GM21423 (cell line): ENCODE data around the gene STARD13.

Experiments used
- ATAC-seq: cut with Tn5 transposase; IDR thresholded peaks from one replicate; pipeline ENCODE4 v1.9.1; 2021; ENCODE audit warnings: mild to moderate bottlenecking, moderate library complexity; ENCODE audit not compliant: unreplicated experiment

Gene STARD13

GRCh38 chr13:33101835-33102234 is 183.7 kb downstream of the STARD13 start:
- ATAC-seq: no peak

GRCh38 chr13:33100886-33101285 is 184.7 kb downstream of the STARD13 start:
- no peak for ATAC-seq

DNA sequence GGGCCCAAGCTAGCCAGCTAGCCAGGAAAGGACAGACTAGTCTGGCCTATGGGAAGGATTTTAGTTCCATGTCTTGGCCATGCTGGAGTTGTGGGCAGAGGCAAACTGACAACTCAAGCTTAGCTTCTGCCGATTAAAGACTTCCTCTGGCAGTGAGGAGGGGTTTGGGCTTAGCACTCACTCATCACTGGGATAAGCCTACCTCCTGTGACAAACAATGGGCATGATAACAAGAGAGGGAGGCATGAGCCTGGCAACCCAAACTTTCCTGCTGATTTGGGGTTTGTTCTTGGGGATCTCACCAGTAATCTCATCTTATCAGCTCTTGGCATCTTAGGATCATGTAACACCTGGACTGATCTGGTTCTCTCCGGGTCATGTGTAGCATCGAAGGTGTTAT is 185.7 kb downstream of the STARD13 start:
- no peak for ATAC-seq

- no peak for ATAC-seq
These were observed 188.5 kb downstream of the STARD13 start for GRCh38 chr13:33096886-33097605.

DNA sequence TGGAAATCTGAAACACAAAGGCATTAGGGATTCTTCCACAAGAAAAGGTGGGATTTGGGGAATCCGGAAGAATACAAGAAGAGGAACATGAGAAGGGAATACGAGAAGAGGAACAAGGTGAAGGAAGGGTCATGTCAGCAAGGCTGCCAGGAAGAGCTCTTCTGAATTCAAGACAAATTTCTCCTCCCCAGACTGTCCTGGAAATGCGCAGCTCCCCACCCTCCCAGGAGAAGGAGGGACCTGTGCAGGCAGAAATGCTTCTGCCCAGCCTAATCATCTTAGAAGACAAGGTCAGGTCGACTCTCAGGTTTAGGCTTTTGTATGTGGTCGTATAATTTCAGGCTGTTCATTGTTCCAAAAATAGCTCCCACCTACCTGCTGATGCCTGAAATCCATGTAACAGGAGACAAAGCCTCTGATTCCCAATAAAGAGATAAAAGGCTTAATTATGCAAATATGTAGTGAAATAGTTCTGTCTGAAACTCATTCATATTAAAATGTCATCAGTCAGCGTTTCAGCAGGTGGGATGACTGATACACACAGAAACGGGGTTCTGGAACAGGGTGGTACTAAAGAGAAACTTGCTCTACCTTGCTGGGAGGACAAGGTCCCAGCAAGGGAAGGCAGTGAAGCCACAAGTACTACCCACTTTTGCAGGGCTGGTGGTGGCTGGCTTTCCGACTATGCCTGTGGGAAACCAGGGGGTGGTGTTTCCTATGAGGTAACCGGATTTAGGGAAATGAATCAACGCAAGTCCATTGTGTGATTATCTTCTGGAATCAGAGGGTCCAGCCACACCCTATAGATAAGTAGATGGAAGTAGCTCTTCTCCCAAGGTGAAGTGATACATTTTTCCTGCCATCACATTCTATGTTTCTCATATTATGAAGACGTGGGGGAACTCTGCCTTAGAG is 193.2 kb downstream of the STARD13 start:
- no peak for ATAC-seq

- ATAC-seq: no peak
These were observed 194.2 kb downstream of the STARD13 start for GRCh38 chr13:33091415-33091774.

DNA sequence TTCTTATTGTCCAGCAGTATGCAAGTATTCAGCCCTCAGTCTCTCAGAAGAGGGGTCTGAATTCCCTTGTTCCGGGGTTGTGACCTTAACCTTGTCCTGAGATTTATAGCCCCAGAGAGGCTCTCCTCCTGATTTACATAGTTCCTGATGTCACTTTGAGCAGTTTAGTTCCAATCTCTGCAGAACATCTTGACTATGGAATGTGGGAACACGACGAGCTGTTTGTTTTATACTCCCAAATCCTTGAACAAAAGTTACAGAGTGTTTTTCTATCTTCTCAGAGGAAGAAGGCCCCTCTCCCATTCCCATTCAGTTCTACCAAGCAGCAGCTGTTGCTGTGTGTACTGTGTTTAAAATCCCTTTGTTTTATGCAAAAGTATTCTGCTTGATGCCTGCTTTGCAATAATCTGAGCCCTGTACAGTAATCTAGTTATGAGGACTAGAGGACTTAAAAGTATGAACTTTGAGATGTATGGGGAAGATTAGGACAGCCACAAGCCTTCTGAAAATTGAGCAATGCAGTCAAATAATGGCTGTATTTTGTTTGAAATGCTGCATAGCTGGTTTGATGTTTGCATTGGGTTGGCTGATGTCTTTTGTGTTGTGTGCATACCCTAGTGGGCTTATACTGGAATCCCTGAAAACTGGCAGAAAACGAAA is 194.7 kb downstream of the STARD13 start:
- no peak for ATAC-seq

- ATAC-seq: no peak
These were observed 196.2 kb downstream of the STARD13 start for GRCh38 chr13:33089311-33089710.

DNA sequence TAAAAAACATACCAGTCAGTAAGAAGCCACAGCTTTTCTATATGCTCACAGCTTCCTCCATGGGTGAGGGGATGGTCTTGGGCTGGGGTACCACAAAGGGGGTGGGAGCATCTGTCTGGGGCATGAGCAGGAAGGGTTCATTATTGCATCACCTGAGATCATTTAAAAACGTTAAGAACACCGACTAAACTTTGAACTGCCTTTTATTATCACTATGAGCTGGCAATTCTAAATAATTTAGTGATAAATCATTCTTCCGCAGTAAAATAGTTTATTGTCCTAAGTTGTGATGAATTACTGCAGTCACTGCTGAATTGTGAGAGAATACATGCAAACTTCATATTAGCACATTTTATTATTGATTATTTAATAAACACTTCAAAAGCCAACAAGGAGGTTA is 197.8 kb downstream of the STARD13 start:
- no peak for ATAC-seq

DNA sequence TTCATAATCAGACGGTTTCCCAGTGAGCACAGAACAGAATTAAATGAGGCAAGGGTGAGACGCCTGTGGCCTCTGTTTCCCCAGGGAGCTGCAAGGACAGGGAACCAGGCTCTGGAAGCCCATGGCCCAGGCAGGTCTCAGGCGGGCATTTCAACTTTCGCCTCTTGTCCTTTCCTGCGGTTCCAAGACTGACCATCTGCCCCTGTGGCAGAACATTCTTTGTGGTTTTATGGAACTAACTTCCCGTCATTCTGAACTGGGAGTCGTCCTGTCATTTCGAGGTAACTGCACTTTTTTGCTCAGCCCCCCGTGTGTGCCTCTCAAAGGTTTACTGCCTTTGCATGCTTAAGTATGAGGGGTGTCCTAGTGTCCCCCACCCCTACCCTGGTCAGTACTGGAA is 198.5 kb downstream of the STARD13 start:
- ATAC-seq: no peak

DNA sequence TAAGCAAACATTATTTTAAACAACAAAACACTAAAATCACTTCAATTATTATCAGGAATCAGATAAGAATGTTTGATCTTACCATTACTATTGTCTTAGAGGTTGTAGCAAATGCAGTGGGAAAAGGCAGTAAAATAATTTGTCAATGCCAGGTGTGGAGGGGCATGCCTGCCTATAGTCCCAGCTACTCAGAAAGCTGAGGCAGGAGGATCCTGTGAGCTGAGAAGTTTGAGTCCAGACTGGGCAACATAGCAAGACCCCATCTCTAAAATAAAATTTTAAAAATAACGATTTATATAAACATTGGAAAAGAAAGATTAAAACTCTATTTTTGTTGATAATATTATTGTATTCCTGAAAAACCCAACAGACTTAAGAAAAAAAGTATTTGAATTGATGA is 202.5 kb downstream of the STARD13 start:
- ATAC-seq: no peak

DNA sequence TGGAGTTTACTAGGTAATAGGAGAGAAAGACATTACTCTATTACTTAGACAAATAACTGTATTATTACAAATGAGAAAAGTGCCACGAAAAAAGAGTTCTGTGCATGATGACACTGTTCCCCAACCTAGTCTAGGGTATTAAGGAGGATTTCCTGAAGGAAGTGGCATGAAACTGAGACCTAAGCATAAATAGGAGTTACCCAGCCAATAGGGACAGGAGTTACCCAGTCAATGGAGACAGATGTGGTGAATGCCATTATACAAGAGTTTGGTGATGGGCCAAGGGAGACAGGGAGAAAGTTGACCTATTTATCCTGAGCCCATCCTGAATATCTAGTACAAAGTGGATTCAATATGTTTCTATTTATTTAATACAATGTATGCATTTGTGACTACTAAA is 203.9 kb downstream of the STARD13 start:
- no peak for ATAC-seq

- ATAC-seq: no peak
These were observed 204.5 kb downstream of the STARD13 start for GRCh38 chr13:33080972-33081590.

DNA sequence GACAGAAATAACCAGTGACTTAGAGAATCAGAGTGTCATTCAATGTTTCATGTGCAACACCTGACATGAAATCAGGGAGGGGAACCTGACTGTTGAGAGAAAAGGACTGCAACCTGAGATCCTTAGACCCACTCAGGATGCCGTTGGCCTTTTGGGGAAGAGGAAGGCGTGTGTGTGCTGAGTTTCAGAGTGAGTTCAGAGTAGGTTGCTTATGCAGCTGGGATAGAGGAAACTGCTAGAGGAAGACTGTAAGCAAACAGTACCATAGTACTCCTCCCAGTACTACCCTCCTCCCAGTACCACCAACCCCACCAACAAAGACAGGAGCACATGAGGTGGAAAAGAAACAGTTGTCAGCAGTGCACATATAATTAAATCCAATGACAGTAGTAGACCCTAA is 205.6 kb downstream of the STARD13 start:
- ATAC-seq: no peak

GRCh38 chr13:33078263-33078662 is 207.3 kb downstream of the STARD13 start:
- no peak for ATAC-seq

GRCh38 chr13:33076001-33076992 is 209.3 kb downstream of the STARD13 start:
- no peak for ATAC-seq

GRCh38 chr13:33073338-33073737 is 212.2 kb downstream of the STARD13 start:
- ATAC-seq: no peak

DNA sequence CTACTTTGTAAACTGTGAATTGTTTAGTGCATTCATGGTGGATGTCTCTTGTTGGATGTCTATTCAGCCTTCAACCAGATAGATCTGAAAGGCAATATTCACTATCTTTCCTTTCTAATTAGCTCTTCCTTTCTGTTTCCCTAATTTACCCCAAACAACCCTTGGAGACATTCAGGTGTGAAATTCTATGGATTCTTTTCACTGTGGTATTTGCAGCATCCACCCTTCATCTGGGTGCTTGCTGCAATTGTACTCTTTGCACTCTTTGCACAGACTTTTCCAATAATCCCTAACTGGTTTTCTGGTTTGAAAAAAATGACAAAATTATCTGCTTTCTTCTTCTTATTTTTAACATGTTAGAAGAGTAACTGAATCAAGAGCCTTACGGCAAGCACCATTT is 212.8 kb downstream of the STARD13 start:
- no peak for ATAC-seq

DNA sequence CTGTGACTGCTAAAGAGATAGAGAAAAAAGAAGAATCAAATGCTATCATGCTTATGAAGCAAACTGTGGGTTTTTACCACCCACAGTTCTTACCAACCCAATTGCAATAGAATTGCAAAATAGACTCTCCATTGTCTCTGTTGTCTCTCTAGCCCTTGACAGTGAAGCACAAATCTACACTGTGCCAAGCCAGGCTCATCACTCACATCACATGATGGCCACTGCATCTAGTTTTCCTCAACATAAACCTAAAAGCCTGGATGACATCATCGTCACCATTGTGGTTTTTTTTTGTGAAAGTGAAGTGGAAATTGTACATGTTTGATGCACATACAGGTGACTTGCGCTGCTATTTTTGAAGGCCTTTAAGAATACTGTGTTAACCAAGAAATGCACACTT is 213.3 kb downstream of the STARD13 start:
- ATAC-seq: no peak

- ATAC-seq: no peak
These were observed 214.8 kb downstream of the STARD13 start for GRCh38 chr13:33070713-33071112.
